ENCODE data around the gene ARHGEF38.
"Not testable (repeated sequence)": the region's sequence is repeated elsewhere in the genome, so short reads cannot be mapped to it uniquely, and the experiment has no call there.

ARHGEF38 gene

GRCh38 chr4:105679186-105679585 is 126.8 kb downstream of the ARHGEF38 start:
- Mint-ChIP-seq H3K4me3 (no peak overlapping the region), H3K36me3 (ENCODE audit: low read depth) (peaks cover 20% of the 10 kb centered on the region), H3K4me1 (peaks cover 3% of the 10 kb centered on the region), H3K27me3 (ENCODE audit: low read depth) (no peaks in the 10 kb centered on the region), H3K9me3 (no peaks in the 10 kb centered on the region), H3K27ac (no peak overlapping the region)
- TF ChIP-seq CTCF (IDR thresholded peaks at IDR 0.05; ENCODE audit: unreplicated experiment in 3 of 3) = no peak

GRCh38 chr4:105683038-105683437 is 130.6 kb downstream of the ARHGEF38 start:
- no peak for TF ChIP-seq CTCF (IDR thresholded peaks at IDR 0.05; ENCODE audit: unreplicated experiment in 3 of 3)
- H3K4me1 Mint-ChIP-seq = peaks cover 3% of the 10 kb centered on the region
- H3K4me3 Mint-ChIP-seq = no peak overlapping the region
- no peaks in the 10 kb centered on the region for H3K9me3 Mint-ChIP-seq
- H3K36me3 Mint-ChIP-seq (ENCODE audit: low read depth) = peaks cover 31% of the 10 kb centered on the region
- H3K27me3 Mint-ChIP-seq (ENCODE audit: low read depth) = no peaks in the 10 kb centered on the region
- H3K27ac Mint-ChIP-seq = no peak overlapping the region

- Mint-ChIP-seq H3K27me3 (ENCODE audit: low read depth) (no peaks in the 10 kb centered on the region), H3K4me1 (no peaks in the 10 kb centered on the region), H3K9me3 (no peaks in the 10 kb centered on the region), H3K36me3 (ENCODE audit: low read depth) (peaks cover 45% of the 10 kb centered on the region), H3K4me3 (no peak overlapping the region), H3K27ac (no peak overlapping the region)
- TF ChIP-seq CTCF (IDR thresholded peaks at IDR 0.05; ENCODE audit: unreplicated experiment in 3 of 3) = no peak
Observed at GRCh38 chr4:105686571-105686970, 134.2 kb downstream of the ARHGEF38 start.

- peaks cover 56% of the 10 kb centered on the region for H3K36me3 Mint-ChIP-seq (ENCODE audit: low read depth)
- not testable (repeated sequence) for H3K4me3 Mint-ChIP-seq; H3K9me3 Mint-ChIP-seq; H3K27ac Mint-ChIP-seq; H3K4me1 Mint-ChIP-seq; H3K27me3 Mint-ChIP-seq (ENCODE audit: low read depth)
Observed at GRCh38 chr4:105694812-105695211, 142.4 kb downstream of the ARHGEF38 start.

- not testable (repeated sequence) for H3K27me3 Mint-ChIP-seq (ENCODE audit: low read depth); H3K4me3 Mint-ChIP-seq; H3K27ac Mint-ChIP-seq; H3K4me1 Mint-ChIP-seq; H3K9me3 Mint-ChIP-seq
- peaks cover 52% of the 10 kb centered on the region for H3K36me3 Mint-ChIP-seq (ENCODE audit: low read depth)
Observed at GRCh38 chr4:105695832-105696231, 143.4 kb downstream of the ARHGEF38 start.

GRCh38 chr4:105698607-105699006 is 146.2 kb downstream of the ARHGEF38 start:
- Mint-ChIP-seq H3K9me3 (no peaks in the 10 kb centered on the region), H3K27ac (no peak overlapping the region), H3K4me1 (no peaks in the 10 kb centered on the region), H3K4me3 (no peak overlapping the region), H3K36me3 (ENCODE audit: low read depth) (peaks cover 42% of the 10 kb centered on the region), H3K27me3 (ENCODE audit: low read depth) (no peaks in the 10 kb centered on the region)
- TF ChIP-seq CTCF (IDR thresholded peaks at IDR 0.05; ENCODE audit: unreplicated experiment in 3 of 3) = no peak

- Mint-ChIP-seq H3K4me3 (peak overlapping the region; percentile 99 to 100 (median 100)), H3K27ac (peak overlapping the region; percentile 97 to 99 (median 97)), H3K36me3 (ENCODE audit: low read depth) (peaks cover 15% of the 10 kb centered on the region), H3K9me3 (peaks cover 5% of the 10 kb centered on the region), H3K27me3 (ENCODE audit: low read depth) (no peaks in the 10 kb centered on the region), H3K4me1 (peaks cover 26% of the 10 kb centered on the region)
- TF ChIP-seq CTCF (IDR thresholded peaks at IDR 0.05; ENCODE audit: unreplicated experiment in 3 of 3) = no peak
Observed at GRCh38 chr4:105707782-105708180, 155.4 kb downstream of the ARHGEF38 start.

Measured in nephron (organoid).